Measurements from ENCODE around the gene EIF1AX. TPM values are rescaled to one million over a fixed set of nuclear protein-coding genes. Genes with fewer than 3 reads are reported as not detected.

EIF1AX gene
- total and polyA plus RNA-seq, 9 of the 15 experiments (the other 6 are each of a cell fraction or from before 2014, with no cell fraction given), result 54.2 to 178 (median 73.5) TPM

GRCh38 chrX:20151689-20152088 is 10.1 kb upstream of the EIF1AX start (continued):
- TF ChIP-seq CLOCK (CRISPR knock-in tag; IDR thresholded peaks at IDR 0.05; ENCODE audit: borderline replicate concordance), result no peak
- no peak for TF ChIP-seq ZNF121 (CRISPR knock-in tag; conservative IDR thresholded peaks at IDR 0.05)
- no peak for TF ChIP-seq IRF2 (CRISPR knock-in tag; IDR thresholded peaks at IDR 0.05)
- TF ChIP-seq ZNF232 (CRISPR knock-in tag; IDR thresholded peaks at IDR 0.05), result no peak
- no peak for TF ChIP-seq EGR1 (conservative IDR thresholded peaks at IDR 0.05)
- TF ChIP-seq KLF13 (tag; IDR thresholded peaks at IDR 0.05; ENCODE audit: borderline replicate concordance, low read depth), result no peak
- TF ChIP-seq MEIS2 (IDR thresholded peaks at IDR 0.05; ENCODE audit: partially characterized antibody), result no peak
- TF ChIP-seq ZNF41 (CRISPR knock-in tag; conservative IDR thresholded peaks at IDR 0.05), result no peak
- TF ChIP-seq ZBTB5 (IDR thresholded peaks at IDR 0.05), result no peak
